Spleen (tissue), 7 donors: Measurements from ENCODE around the gene FAM53B.

Experiments
- CTCF ChIP-seq, 11 experiments: fragments of 200-600 bp in 7 of 11; fragments of 450-650 bp in 4 of 11; sonication (generic) in 4 of 11; IDR thresholded peaks in 8 of 11; conservative IDR thresholded peaks in 3 of 11; 1 replicate in 7 of 11; 2 replicates in 4 of 11; pipeline versions ENCODE4 v1.4.0 to v1.8.0; 2016 to 2021; ENCODE audit warnings: antibody characterized with exemption in 11 of 11, inconsistent platforms in 4 of 11, mild to moderate bottlenecking in 1 of 11
- POLR2A ChIP-seq, 3 donors: fragments of 450-650 bp; IDR thresholded peaks; one replicate each; pipeline ENCODE4 v1.5.1; 2017; ENCODE audit warnings: antibody characterized with exemption in 3 of 3, mild to moderate bottlenecking in 1 of 3
- POLR2AphosphoS5 ChIP-seq, 3 donors: sonication (generic); formaldehyde crosslinking; IDR thresholded peaks; one replicate each; pipeline ENCODE4 v1.5.1; 2017; ENCODE audit warnings: antibody characterized with exemption in 3 of 3
- donor health status: DM: no; HTN: no; CAD: no; lungs with moderate emphysema.
- donor health status: DM: no; HTN: no; CAD: no.
- donor health status: DM: no; HTN: no; CAD: no.

GRCh38 chr10:124602646-124603365 lies 141.4 kb downstream of the FAM53B start:
- no peak for TF ChIP-seq CTCF (IDR thresholded peaks at IDR 0.05 in 8 of 11, conservative IDR thresholded peaks at IDR 0.05 in 3 of 11)
- TF ChIP-seq POLR2A (IDR thresholded peaks at IDR 0.05) = no peak
- TF ChIP-seq POLR2AphosphoS5 (IDR thresholded peaks at IDR 0.05) = no peak
